H1 (cell line): ENCODE data around the gene CXCL17. TPM values are rescaled to one million over a fixed set of nuclear protein-coding genes. Genes with fewer than 3 reads are reported as not detected.

Experiments used
- BCL11A ChIP-seq, 2 experiments: IDR thresholded peaks; one replicate each; pipeline ENCODE4 v1.6.1; 2011; ENCODE audit warnings: low read depth in 2 of 2, low read length in 2 of 2, mild to moderate bottlenecking in 2 of 2
- CBX5 ChIP-seq: fragments of 300-800, 300-1000 bp; sonication (generic); IDR thresholded peaks from 2 replicates; pipeline ENCODE4 v1.7.1; 2016; ENCODE audit warnings: antibody characterized with exemption, low read length, low read depth
- CHD2 ChIP-seq: IDR thresholded peaks from 2 replicates; pipeline ENCODE4 v1.6.1; 2012; ENCODE audit warnings: low read length, improper control_type of control experiment
- CTBP2 ChIP-seq: IDR thresholded peaks from 2 replicates; pipeline ENCODE4 v1.7.0; 2011; ENCODE audit warnings: borderline replicate concordance, mild to moderate bottlenecking, moderate library complexity, mixed read lengths, low read length; ENCODE audit not compliant: insufficient read depth, insufficient read length
- RAD21 ChIP-seq, 2 experiments: IDR thresholded peaks in 1 of 2; conservative IDR thresholded peaks in 1 of 2; 2 replicates each; pipeline ENCODE4 v1.6.1; 2011; ENCODE audit warnings: low read depth in 2 of 2, low read length in 2 of 2, improper control_type of control experiment in 1 of 2, inconsistent platforms in 1 of 2, mild to moderate bottlenecking in 1 of 2, moderate library complexity in 1 of 2
- TCF12 ChIP-seq: IDR thresholded peaks from 2 replicates; pipeline ENCODE4 v1.6.1; 2011; ENCODE audit warnings: low read depth, mild to moderate bottlenecking, low read length
- TEAD4 ChIP-seq: IDR thresholded peaks from 2 replicates; pipeline ENCODE4 v1.6.1; 2012; ENCODE audit warnings: low read depth, low read length, inconsistent platforms, mixed read lengths
- YY1 ChIP-seq: IDR thresholded peaks from 2 replicates; pipeline ENCODE4 v1.6.1; 2011; ENCODE audit warnings: low read depth, mild to moderate bottlenecking, low read length
- polyA plus RNA-seq, 7 experiments: library from polyadenylated mRNA; depleted of rRNA in 3 of 7; stranded (reverse) in 5 of 7; unstranded in 2 of 7; fragments of >200 nt in 5 of 7; fragments of 200-250 nt in 2 of 7; gene quantifications; 1 replicate in 5 of 7; 2 replicates in 1 of 7; 4 replicates in 1 of 7; pipeline versions ENCODE4 v1.2.1 to v1.2.3, GENCODE V29; 2011 to 2013; ENCODE audit warnings: missing spikeins in 2 of 7, mixed read lengths in 2 of 7
- total RNA-seq: library from RNA; stranded (reverse); fragmentation: NEBNext Ultra II Directional; extraction: Animal tissue kit (Norgen Biotek cat#: 25700); gene quantifications from 2 replicates; pipeline ENCODE4 v1.2.1, GENCODE V29; 2021

Gene CXCL17
- total and polyA plus RNA-seq, 2 of the 8 experiments (the other 6 are each of a cell fraction or from before 2014, with no cell fraction given) = not detected

DNA sequence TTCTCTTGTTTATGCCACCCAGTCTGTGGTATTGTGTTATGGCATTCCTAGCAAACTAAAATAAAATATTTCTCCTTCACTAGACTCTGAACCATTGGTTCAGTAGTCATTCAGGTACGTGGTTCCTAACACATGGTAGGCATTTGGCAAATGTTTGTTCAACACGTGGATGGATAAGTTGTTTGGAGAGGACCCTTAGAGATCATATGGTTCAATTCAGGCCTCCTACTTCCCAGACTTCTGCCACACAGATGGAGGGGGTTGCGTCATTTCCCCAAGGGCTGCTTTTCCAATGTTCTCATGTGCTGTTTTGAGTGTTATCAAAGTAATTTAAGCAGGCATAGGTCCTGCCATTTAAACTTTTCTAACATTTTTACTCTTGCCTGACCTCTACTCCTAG, 6.7 kb downstream of the CXCL17 start (continued):
- TF ChIP-seq RAD21 (IDR thresholded peaks at IDR 0.05 in 1 of 2, conservative IDR thresholded peaks at IDR 0.05 in 1 of 2; ENCODE audit: low read depth in 2 of 2, low read length in 2 of 2) (no peak), TCF12 (no peak), TEAD4 (no peak), CHD2 (no peak), CBX5 (no peak), BCL11A (IDR thresholded peaks at IDR 0.05; ENCODE audit: low read depth in 2 of 2, low read length in 2 of 2) (no peak), YY1 (no peak), CTBP2 (no peak)
